ENCODE measurements around the gene ADRM1. TPM values are rescaled to one million over a fixed set of nuclear protein-coding genes. Genes with fewer than 3 reads are reported as not detected.

Gene ADRM1
- total RNA-seq, 4 donors from 2014 or later: 84.7 to 155 (median 146) TPM

GRCh38 chr20:62342910-62343309 is 40.1 kb downstream of the ADRM1 start:
- Histone ChIP-seq H3K4me1 (no peaks in the 10 kb centered on the region), H3K4me3 (no peak overlapping the region), H3K36me3 (peaks cover 61% of the 10 kb centered on the region), H3K9me3 (no peaks in the 10 kb centered on the region), H3K27me3 (no peaks in the 10 kb centered on the region), H3K27ac (no peak overlapping the region)
- TF ChIP-seq POLR2A (IDR thresholded peaks at IDR 0.05): no peak
- TF ChIP-seq CTCF (IDR thresholded peaks at IDR 0.05): no peak
- TF ChIP-seq EP300 (IDR thresholded peaks at IDR 0.05): no peak
- TF ChIP-seq POLR2AphosphoS5 (IDR thresholded peaks at IDR 0.05): no peak
- 62% methylated on average over 10 of the region's 10 CpGs for WGBS
- no peak for DNase-seq (ENCODE audit: low spot score in 2 of 2)

- Histone ChIP-seq H3K27ac (no peak overlapping the region), H3K9me3 (no peaks in the 10 kb centered on the region), H3K4me1 (no peaks in the 10 kb centered on the region), H3K4me3 (no peak overlapping the region), H3K27me3 (no peaks in the 10 kb centered on the region), H3K36me3 (peaks cover 52% of the 10 kb centered on the region)
- WGBS: 90% methylated on average over 5 of the region's 5 CpGs
- TF ChIP-seq POLR2AphosphoS5 (IDR thresholded peaks at IDR 0.05): no peak
- TF ChIP-seq CTCF (IDR thresholded peaks at IDR 0.05): no peak
- no peak for TF ChIP-seq EP300 (IDR thresholded peaks at IDR 0.05)
- no peak for TF ChIP-seq POLR2A (IDR thresholded peaks at IDR 0.05)
- no peak for DNase-seq (ENCODE audit: low spot score in 2 of 2)
Measured at GRCh38 chr20:62344092-62344491, 41.3 kb downstream of the ADRM1 start.

GRCh38 chr20:62344782-62345181 is 42.0 kb downstream of the ADRM1 start:
- Histone ChIP-seq H3K9me3 (no peaks in the 10 kb centered on the region), H3K27me3 (no peaks in the 10 kb centered on the region), H3K27ac (no peak overlapping the region), H3K4me1 (peaks cover under 1% of the 10 kb centered on the region), H3K4me3 (no peak overlapping the region), H3K36me3 (peaks cover 47% of the 10 kb centered on the region)
- 87% methylated on average over 10 of the region's 10 CpGs for WGBS
- TF ChIP-seq POLR2A (IDR thresholded peaks at IDR 0.05) (no peak), EP300 (IDR thresholded peaks at IDR 0.05) (no peak), POLR2AphosphoS5 (IDR thresholded peaks at IDR 0.05) (no peak), CTCF (IDR thresholded peaks at IDR 0.05) (no peak)
- DNase-seq (ENCODE audit: low spot score in 2 of 2): no peak

GRCh38 chr20:62345681-62346370 is 43.0 kb downstream of the ADRM1 start:
- no peak for DNase-seq (ENCODE audit: low spot score in 2 of 2)
- no peak for TF ChIP-seq POLR2AphosphoS5 (IDR thresholded peaks at IDR 0.05)
- TF ChIP-seq CTCF (IDR thresholded peaks at IDR 0.05): no peak
- TF ChIP-seq POLR2A (IDR thresholded peaks at IDR 0.05): no peak
- TF ChIP-seq EP300 (IDR thresholded peaks at IDR 0.05): no peak
- H3K27ac ChIP-seq: no peak overlapping the region
- H3K4me1 ChIP-seq: peaks cover 11% of the 10 kb centered on the region
- no peak overlapping the region for H3K4me3 ChIP-seq
- H3K36me3 ChIP-seq: peaks cover 38% of the 10 kb centered on the region
- H3K27me3 ChIP-seq: no peaks in the 10 kb centered on the region
- WGBS: 94% methylated on average over 7 of the region's 25 CpGs
- H3K9me3 ChIP-seq: no peaks in the 10 kb centered on the region

- DNase-seq (ENCODE audit: low spot score in 2 of 2): no peak
- Histone ChIP-seq H3K27ac (no peak overlapping the region), H3K4me1 (peaks cover 19% of the 10 kb centered on the region), H3K4me3 (no peak overlapping the region), H3K9me3 (no peaks in the 10 kb centered on the region), H3K27me3 (no peaks in the 10 kb centered on the region), H3K36me3 (peaks cover 37% of the 10 kb centered on the region)
- TF ChIP-seq EP300 (IDR thresholded peaks at IDR 0.05) (no peak), CTCF (IDR thresholded peaks at IDR 0.05) (no peak)
- 72% methylated on average over 23 of the region's 34 CpGs for WGBS
Measured at GRCh38 chr20:62346398-62347150, 43.8 kb downstream of the ADRM1 start.
